ENCODE data around the gene DNAJB1. TPM values are rescaled to one million over a fixed set of nuclear protein-coding genes. Genes with fewer than 3 reads are reported as not detected.
"Not testable (repeated sequence)": the region's sequence is repeated elsewhere in the genome, so short reads cannot be mapped to it uniquely, and the experiment has no call there.

Gene DNAJB1
- 100 to 1,000 TPM in 1 of 2 experiments, 10 to 100 TPM in 1; 89.7 to 100 TPM for total RNA-seq

DNA sequence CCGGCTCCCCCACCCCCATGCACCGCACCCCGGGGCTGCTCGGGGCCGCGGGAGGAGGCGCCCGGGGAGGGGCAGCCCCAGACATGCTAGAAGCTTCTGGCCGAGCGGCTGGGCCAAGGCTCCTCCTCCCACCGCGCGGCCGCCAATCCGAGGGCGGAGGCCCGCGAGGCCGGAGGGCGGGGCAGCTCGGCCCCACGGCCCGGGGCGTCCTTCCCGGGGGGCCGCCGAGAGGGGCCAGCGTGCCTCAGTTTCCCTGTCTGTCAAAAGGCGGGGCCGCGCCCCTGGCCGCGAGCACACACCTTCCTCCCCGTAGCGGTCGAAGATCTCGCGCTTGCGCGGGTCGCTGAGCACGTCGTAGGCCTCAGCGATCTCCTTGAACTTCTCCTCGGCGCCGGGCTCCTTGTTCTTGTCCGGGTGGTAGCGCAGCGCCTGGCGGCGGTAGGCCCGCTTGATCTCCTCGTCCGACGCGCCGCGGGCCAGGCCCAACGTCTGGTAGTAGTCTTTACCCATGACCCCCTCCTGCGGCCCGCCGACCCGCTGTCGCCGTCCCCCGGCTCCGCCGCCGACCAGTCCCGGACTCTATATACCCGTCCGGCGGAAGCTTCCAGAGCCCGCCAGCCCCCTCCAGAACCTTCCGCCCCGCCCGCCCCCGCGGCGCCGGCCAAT, at the start of gene DNAJB1:
DNAJB1 (minus strand) TSS at position 558 of the 666 bp plus-strand sequence; CDS start at position 510, 48 bp downstream.
- H3K27me3 Mint-ChIP-seq = no peaks in the 10 kb centered on the region
- H3K4me3 Mint-ChIP-seq = peak within 1 kb of the TSS; percentile 94
- peaks cover 66% of the 10 kb centered on the region for H3K4me1 Mint-ChIP-seq
- H3K36me3 Mint-ChIP-seq (ENCODE audit: low read depth) = peaks cover 35% of the 10 kb centered on the region
- POLR2A ChIA-PET = interaction anchor here (0.6 to 1.5 kb wide), 3 partner anchors 8 to 172 kb away, joined by 4 to 6 read pairs (median 5); partner anchors contain the start of gene ZNF333
- DNase-seq = peak; percentile 66
- peak within 1 kb of the TSS; percentile 98 for H3K27ac Mint-ChIP-seq
- CTCF ChIA-PET = interaction anchor here (0.7 to 2.0 kb wide), 8 partner anchors 10 to 1416 kb away, joined by 3 to 7 read pairs (median 4); partner anchors contain the start of gene NDUFB7
- H3K9me3 Mint-ChIP-seq = no peaks in the 10 kb centered on the region

DNA sequence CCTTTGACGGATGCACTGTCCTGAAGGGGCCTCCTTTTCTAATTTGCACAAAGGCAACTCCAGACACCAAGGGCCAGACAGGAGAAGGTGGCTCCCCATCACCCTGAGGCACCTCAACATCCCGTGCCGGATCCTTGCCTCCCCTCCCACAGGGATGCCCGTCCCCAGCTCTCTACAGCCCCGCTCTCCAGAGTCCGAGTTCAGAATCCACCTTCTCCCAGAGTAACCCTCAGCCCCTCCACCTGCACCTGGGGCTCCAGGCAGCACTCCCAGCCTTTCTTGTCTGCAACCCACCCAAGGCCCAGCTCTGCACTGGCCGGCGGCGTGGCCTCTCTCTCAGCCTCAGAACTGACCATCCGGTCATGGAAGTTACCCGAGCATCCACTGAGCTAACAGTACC, 48.9 kb upstream of the DNAJB1 start:
- peaks cover 27% of the 10 kb centered on the region for H3K36me3 Mint-ChIP-seq (ENCODE audit: low read depth)
- POLR2A ChIA-PET = no interaction called here
- H3K4me3 Mint-ChIP-seq = no peak overlapping the region

DNA sequence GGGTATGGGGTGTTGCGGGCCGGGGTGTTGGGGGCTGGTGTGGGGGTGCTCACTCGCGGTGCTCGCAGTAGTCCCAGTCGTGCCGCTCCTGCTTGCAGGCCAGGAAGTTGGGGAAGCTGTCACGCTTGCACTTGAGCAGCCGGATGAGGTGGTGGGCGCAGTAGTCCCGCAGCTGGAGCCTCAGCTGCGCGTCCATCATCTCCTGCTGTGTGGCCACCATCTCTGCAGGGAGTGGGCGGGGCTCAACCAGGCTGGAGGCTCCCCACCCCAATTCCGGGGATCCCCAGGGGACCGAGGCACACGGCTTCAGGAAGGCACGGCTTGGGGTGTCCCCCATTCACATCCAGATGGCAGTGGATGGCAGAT, 48.5 kb upstream of the DNAJB1 start:
- H3K4me3 Mint-ChIP-seq = no peak overlapping the region
- CTCF ChIA-PET = no interaction called here
- H3K9me3 Mint-ChIP-seq = no peaks in the 10 kb centered on the region
- no peaks in the 10 kb centered on the region for H3K27me3 Mint-ChIP-seq
- H3K36me3 Mint-ChIP-seq (ENCODE audit: low read depth) = peaks cover 27% of the 10 kb centered on the region
- H3K4me1 Mint-ChIP-seq = peaks cover 42% of the 10 kb centered on the region
- no peak overlapping the region for H3K27ac Mint-ChIP-seq
- DNase-seq = no peak
- POLR2A ChIA-PET = no interaction called here

More for the DNA sequence above, 48.9 kb upstream of the DNAJB1 start:
- Mint-ChIP-seq H3K27me3 (no peaks in the 10 kb centered on the region), H3K9me3 (no peaks in the 10 kb centered on the region), H3K27ac (no peak overlapping the region), H3K4me1 (peaks cover 44% of the 10 kb centered on the region)
- CTCF ChIA-PET = interaction anchor here (1.7 to 5.7 kb wide), 2 partner anchors 10 to 17 kb away, joined by 3 to 30 read pairs; no protein-coding TSS in a partner anchor
- DNase-seq = no peak

DNA sequence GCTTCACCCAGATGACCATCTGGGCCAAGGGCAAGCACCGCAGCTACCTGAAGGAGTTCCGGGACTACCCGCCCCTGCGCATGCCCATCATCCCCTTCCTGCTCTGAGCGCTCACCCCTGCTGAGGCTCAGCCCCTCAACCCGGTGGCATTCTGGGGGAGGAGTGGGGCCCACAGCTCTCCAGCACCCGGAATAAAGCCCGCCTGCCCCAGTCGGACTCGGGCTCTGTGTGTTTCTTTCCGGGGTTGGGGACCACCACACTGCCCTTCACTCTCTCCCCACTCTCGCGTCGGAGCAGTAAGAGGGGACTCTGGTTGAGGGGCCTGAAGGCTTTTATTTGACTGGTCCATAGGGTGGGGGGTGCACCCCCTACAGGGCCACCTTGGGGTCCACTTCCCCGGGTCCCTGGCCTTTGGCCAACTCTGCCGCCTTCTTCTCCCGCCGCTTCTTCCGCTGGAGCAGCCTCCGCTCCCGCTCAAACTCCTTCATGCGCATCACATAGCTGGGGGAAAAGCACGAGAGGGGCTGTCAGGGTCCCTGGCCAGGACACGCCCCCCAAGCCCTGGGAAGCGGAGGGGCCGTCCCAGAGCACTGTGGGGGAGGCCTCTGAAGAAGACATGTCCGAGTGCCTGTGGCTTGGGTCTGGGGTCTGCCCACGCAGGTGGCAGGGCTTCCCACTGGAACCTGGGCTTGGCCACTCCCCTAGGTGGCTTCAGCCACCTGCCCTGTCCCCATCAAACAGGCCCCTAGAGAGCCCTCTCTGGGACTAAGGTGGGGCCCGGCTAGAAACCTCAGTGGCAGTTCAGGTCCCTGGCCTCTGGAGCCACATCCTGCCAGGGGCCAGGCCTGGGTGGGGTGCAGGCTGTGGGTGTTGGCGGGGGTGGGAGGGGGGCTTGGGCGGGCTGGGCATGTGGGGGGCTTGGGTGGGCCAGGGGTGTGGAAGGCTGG, 47.8 kb upstream of the DNAJB1 start:
- ChIA-PET CTCF (no interaction called here), POLR2A (no interaction called here)
- peaks cover 27% of the 10 kb centered on the region for H3K36me3 Mint-ChIP-seq (ENCODE audit: low read depth)
- H3K4me1 Mint-ChIP-seq = peaks cover 37% of the 10 kb centered on the region
- no peak for DNase-seq
- no peaks in the 10 kb centered on the region for H3K27me3 Mint-ChIP-seq
- no peak overlapping the region for H3K27ac Mint-ChIP-seq
- no peak overlapping the region for H3K4me3 Mint-ChIP-seq
- H3K9me3 Mint-ChIP-seq = no peaks in the 10 kb centered on the region

DNA sequence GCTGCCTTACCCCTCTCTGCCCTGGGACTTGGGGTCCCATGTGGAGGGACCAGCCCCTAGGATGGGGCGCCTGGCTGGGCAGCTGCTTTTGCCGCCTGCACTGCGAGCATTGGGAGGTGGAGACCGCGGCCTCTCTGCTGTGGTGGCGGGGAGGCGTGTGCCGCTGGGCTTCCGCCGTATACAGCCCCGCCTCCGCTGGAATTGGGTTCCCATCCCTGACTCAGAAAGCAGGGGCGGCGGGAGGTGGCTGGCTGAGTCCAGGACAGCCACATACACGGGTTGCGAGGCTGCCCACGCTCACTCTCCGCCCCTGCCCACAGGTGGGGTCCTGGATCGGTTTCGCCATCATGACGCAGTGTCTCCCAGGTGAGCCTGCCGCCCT, 47.1 kb upstream of the DNAJB1 start:
- Mint-ChIP-seq H3K4me3 (no peak overlapping the region), H3K27me3 (no peaks in the 10 kb centered on the region), H3K27ac (no peak overlapping the region), H3K36me3 (ENCODE audit: low read depth) (peaks cover 27% of the 10 kb centered on the region), H3K9me3 (no peaks in the 10 kb centered on the region), H3K4me1 (peaks cover 30% of the 10 kb centered on the region)
- POLR2A ChIA-PET = no interaction called here
- no peak for DNase-seq
- CTCF ChIA-PET = interaction anchor here (0.9 kb wide), 1 partner anchor 9 kb away, joined by 6 read pairs; no protein-coding TSS in a partner anchor

DNA sequence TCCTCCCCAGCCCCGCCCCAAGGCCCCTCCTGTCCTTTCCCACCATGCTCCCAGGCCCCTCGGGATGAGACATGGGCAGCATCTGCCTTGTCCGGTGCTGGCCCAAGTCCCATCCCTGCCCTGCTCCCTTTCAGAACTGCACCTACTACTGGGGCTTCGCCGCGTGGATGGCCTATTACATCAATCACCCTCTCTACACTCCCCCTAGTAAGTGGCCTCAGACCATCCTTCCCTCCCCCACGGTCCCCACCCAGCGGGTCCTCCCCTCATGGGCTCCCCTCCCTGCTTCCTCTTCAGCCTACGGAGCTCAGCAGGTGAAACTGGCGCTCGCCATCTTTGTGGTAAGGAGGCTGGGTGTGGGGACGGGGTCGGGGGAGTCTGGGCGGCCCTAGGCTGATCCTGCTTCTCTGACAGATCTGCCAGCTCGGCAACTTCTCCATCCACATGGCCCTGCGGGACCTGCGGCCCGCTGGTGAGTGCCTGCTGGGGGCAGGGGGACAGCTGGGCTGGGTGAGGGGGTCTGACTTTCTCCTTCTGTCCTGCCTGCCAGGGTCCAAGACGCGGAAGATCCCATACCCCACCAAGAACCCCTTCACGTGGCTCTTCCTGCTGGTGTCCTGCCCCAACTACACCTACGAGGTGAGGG, 46.6 kb upstream of the DNAJB1 start:
- H3K4me3 Mint-ChIP-seq, H3K27me3 Mint-ChIP-seq, POLR2A ChIA-PET, H3K9me3 Mint-ChIP-seq, DNase-seq: not testable (repeated sequence)
- Mint-ChIP-seq H3K27ac (peak overlapping the region; percentile 25), H3K36me3 (ENCODE audit: low read depth) (peaks cover 27% of the 10 kb centered on the region), H3K4me1 (peaks cover 29% of the 10 kb centered on the region)
- CTCF ChIA-PET = interaction anchor here (0.6 to 0.9 kb wide), 2 partner anchors 8 to 31 kb away, joined by 4 to 6 read pairs; no protein-coding TSS in a partner anchor

DNA sequence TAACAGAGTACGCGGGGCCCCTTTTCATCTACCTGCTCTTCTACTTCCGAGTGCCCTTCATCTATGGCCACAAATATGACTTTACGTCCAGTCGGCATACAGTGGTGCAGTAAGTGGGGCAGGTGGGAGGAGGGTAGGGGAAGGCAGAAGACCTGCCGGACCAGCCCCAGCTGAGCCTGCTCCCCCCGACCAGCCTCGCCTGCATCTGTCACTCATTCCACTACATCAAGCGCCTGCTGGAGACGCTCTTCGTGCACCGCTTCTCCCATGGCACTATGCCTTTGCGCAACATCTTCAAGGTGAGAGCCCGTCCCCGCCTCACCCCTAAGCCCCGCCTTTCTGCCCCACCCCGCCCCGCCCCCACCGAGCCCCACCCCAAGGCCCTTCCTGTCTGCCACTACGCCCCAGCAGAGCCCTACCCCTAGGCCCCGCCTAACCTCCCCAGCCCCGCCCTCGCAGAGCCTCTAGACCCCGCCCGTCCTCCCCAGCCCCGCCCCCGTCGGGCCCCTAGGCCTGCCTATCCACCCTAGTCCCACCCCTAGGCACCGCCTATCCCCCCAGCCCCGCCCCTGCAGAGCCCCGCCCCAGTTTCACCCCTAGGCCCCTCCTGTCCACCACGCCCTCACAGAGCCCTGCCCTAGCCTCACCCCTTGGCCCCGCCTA, 45.9 kb upstream of the DNAJB1 start:
- DNase-seq = peak; percentile 62
- Mint-ChIP-seq H3K27me3 (no peaks in the 10 kb centered on the region), H3K4me3 (no peak overlapping the region), H3K36me3 (ENCODE audit: low read depth) (peaks cover 27% of the 10 kb centered on the region), H3K27ac (peak overlapping the region; percentile 83), H3K4me1 (peaks cover 23% of the 10 kb centered on the region), H3K9me3 (no peaks in the 10 kb centered on the region)
- ChIA-PET CTCF (interaction anchor here (0.9 to 1.1 kb wide), 2 partner anchors 7 to 11 kb away, joined by 3 to 6 read pairs; no protein-coding TSS in a partner anchor), POLR2A (no interaction called here)

DNA sequence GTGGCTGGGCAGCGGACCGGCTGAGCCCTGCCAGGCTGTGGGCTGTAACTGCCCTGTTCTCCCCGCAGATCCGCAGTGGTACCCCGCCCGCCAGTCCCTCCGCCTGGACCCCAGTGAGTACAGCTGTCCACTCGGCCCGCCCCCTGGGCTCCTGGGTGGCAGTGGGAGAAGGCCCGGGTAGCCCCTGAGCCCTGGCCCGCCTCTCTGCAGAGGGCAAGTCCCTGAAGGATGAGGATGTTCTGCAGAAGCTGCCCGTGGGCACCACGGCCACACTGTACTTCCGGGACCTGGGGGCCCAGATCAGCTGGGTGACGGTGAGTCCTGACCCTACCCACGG, 45.4 kb upstream of the DNAJB1 start:
- no peaks in the 10 kb centered on the region for H3K9me3 Mint-ChIP-seq
- H3K27me3 Mint-ChIP-seq = no peaks in the 10 kb centered on the region
- no peak for DNase-seq
- peaks cover 27% of the 10 kb centered on the region for H3K36me3 Mint-ChIP-seq (ENCODE audit: low read depth)
- H3K4me3 Mint-ChIP-seq = no peak overlapping the region
- H3K27ac Mint-ChIP-seq = peak overlapping the region; percentile 83
- POLR2A ChIA-PET = no interaction called here
- CTCF ChIA-PET = interaction anchor here (1.1 to 2.3 kb wide), 2 partner anchors 8 to 10 kb away, joined by 3 to 8 read pairs; partner anchors contain the start of gene NDUFB7
- peaks cover 22% of the 10 kb centered on the region for H3K4me1 Mint-ChIP-seq

DNA sequence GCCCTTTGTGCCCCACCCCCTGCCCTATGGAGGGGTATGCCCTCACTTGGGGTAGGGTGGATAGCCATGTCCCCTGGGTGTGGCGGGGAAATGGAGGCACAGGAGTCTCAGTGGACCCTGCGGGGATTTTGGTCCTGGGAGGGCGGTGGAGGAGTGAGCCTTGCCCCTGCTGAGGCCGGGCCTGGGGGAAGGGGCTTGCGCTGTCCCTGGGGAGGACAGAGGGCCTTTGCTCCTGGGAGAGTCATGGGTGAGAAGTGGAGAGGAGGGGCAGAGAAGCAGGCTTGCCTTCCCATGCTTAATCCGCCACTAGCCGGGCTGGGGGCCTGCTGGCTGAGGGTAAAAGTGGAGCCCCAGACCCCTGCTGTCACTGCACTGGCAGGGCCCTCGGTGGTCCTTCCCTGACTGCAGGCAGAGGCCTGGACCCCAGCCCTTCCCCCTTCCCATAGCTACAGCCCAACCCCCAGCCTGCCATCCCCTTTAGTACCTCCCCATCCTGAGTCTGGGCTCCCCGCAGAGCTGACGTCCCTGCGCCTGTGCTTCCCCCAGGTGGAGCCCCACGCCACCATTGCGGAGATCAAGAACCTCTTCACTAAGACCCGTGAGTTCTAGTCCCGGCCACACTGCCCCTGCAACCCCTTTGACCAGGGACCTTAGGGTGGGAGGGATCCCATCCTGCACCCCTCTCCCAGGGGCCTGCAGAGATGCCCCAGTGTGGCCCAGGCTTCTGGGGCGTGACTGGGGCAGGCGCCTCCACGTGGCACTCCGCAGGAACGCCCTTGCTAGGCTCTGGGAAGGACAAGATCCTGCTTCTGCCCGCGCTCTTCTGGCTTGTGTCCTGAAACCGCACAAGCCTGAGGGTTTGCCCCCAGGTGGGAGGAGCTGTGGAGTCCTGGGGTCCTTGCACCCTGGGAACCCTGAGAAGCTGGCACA, 44.7 kb upstream of the DNAJB1 start:
- no peak overlapping the region for H3K27ac Mint-ChIP-seq
- CTCF ChIA-PET = interaction anchor here (1.1 to 2.3 kb wide), 2 partner anchors 9 to 10 kb away, joined by 3 to 8 read pairs; partner anchors contain the start of gene NDUFB7
- H3K4me1 Mint-ChIP-seq = peaks cover 21% of the 10 kb centered on the region
- H3K4me3 Mint-ChIP-seq = no peak overlapping the region
- no peaks in the 10 kb centered on the region for H3K9me3 Mint-ChIP-seq
- peaks cover 27% of the 10 kb centered on the region for H3K36me3 Mint-ChIP-seq (ENCODE audit: low read depth)
- DNase-seq = no peak
- POLR2A ChIA-PET = no interaction called here
- no peaks in the 10 kb centered on the region for H3K27me3 Mint-ChIP-seq

DNA sequence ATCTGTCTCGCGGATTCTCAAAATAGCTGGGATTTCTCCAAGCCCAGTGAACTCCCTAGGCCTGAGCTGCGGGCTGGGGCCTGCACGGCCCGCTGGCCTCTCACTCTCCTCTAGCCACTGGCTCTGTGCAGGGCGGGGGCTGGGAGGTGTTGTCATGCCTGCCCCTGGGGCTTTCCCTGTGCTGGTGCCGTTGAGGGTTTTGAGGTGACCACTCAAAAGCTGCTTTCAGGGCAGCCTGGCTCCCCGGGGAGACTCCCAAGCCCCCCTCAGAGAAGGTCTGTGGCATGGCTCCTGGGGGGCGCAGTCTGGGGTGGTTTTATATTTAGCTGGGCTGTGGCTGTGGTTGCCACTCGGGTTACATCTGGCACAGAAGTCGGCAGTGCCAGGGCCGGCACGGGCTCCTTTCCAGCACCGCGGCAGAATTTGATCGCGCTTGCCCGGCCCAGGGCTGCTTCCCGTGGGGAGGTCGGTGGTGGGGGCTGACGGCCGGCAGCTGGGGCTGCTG, 43.7 kb upstream of the DNAJB1 start:
- Mint-ChIP-seq H3K4me3 (no peak overlapping the region), H3K36me3 (ENCODE audit: low read depth) (peaks cover 20% of the 10 kb centered on the region), H3K9me3 (no peaks in the 10 kb centered on the region), H3K27ac (no peak overlapping the region), H3K27me3 (no peaks in the 10 kb centered on the region), H3K4me1 (peaks cover 12% of the 10 kb centered on the region)
- ChIA-PET POLR2A (no interaction called here), CTCF (interaction anchor here (0.5 to 2.3 kb wide), 3 partner anchors 10 to 1284 kb away, joined by 3 to 8 read pairs (median 3); partner anchors contain the start of gene NDUFB7)
- DNase-seq = no peak

DNA sequence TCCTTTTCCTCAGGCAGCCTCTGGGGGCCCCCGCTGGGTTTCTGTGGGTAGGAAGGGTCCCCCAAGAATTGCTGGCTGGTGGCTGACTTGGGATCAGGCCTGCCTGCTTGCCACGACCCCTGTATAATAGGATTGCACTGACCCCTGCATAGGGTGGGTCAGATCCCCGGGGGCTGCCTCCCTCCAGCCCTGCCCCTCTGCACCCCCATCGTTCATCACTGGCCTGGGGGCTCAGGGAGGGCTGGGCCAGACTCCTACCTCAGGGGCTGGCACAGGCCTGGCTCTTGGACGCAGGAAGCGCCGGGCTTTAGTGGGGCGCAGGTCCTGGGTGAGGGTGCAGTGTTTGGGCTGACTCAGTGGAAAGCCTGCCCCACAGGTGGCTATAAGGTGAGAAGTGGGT, 43.1 kb upstream of the DNAJB1 start:
- CTCF ChIA-PET = interaction anchor here (0.5 to 2.3 kb wide), 3 partner anchors 11 to 1283 kb away, joined by 3 to 8 read pairs (median 3); partner anchors contain the start of gene NDUFB7
- Mint-ChIP-seq H3K27ac (no peak overlapping the region), H3K36me3 (ENCODE audit: low read depth) (peaks cover 20% of the 10 kb centered on the region), H3K27me3 (no peaks in the 10 kb centered on the region), H3K4me3 (no peak overlapping the region), H3K9me3 (no peaks in the 10 kb centered on the region), H3K4me1 (peaks cover 18% of the 10 kb centered on the region)
- DNase-seq = no peak
- POLR2A ChIA-PET = no interaction called here
